Cardiac fibroblast (primary cell): ENCODE measurements around the gene SAT1.

Experiments used
- DNase-seq, 2 donors: peaks; one replicate each; pipeline versions ENCODE4 v3.0.0 to v3.0.0-alpha.2; 2010; ENCODE audit warnings: low read depth in 2 of 2
- H3K4me3 ChIP-seq, 2 donors: replicated peaks in 1 of 2; 1 replicate in 1 of 2; 2 replicates in 1 of 2; pipeline ENCODE4 v1.5.1; 2011; ENCODE audit warnings: low read depth in 2 of 2, low read length in 2 of 2, mild to moderate bottlenecking in 2 of 2, moderate library complexity in 1 of 2
- CTCF ChIP-seq: IDR thresholded peaks from one replicate; pipeline ENCODE4 v1.5.1; 2011; ENCODE audit warnings: low read depth, mild to moderate bottlenecking, low read length, inconsistent platforms

The SAT1 gene

GRCh38 chrX:23749129-23749528 is 33.8 kb upstream of the SAT1 start:
- no peak overlapping the region for H3K4me3 ChIP-seq
- no peak for TF ChIP-seq CTCF
- no peak for DNase-seq

GRCh38 chrX:23749576-23749975 is 33.4 kb upstream of the SAT1 start:
- TF ChIP-seq CTCF = no peak
- no peak for DNase-seq
- no peak overlapping the region for H3K4me3 ChIP-seq

GRCh38 chrX:23752740-23753415 is 30.1 kb upstream of the SAT1 start:
- no peak overlapping the region for H3K4me3 ChIP-seq
- peak; percentile 37 to 73 for DNase-seq
- TF ChIP-seq CTCF = no peak

DNA sequence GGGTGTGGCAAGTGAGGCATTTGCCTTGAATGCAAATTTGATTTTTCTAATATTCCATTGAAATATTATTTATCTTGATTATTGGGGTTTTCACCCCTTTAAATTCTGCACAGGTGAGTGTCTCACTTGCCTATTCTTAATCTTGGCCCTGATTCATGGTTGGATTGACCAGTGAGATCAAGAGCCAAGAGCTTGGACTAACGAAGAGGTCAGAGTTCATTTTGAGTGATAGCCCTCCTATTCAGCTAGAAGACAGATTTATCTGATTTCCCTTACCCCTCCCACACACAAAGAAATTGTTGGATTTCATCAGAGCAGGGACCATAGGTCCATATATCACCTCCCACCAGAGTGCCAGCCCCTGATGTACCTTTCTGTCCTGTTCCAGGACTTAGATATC is 28.3 kb upstream of the SAT1 start:
- H3K4me3 ChIP-seq = no peak overlapping the region
- TF ChIP-seq CTCF = no peak
- no peak for DNase-seq

GRCh38 chrX:23756165-23756564 is 26.8 kb upstream of the SAT1 start:
- peak; percentile 36 for TF ChIP-seq CTCF
- no peak overlapping the region for H3K4me3 ChIP-seq
- peak; percentile 65 to 70 for DNase-seq

- no peak for TF ChIP-seq CTCF
- DNase-seq = no peak
- no peak overlapping the region for H3K4me3 ChIP-seq
Measured at GRCh38 chrX:23759821-23760220, 23.2 kb upstream of the SAT1 start.
